ENCODE data around the gene EIF4G1.
A peak's percentile ranks its signal among the peaks of the same experiment; 100 is the strongest.

The EIF4G1 gene

GRCh38 chr3:184307915-184308314 is 6.5 kb upstream of the EIF4G1 start:
- DNase-seq (ENCODE audit: low read depth in 2 of 2): no peak

- no peak for DNase-seq (ENCODE audit: low read depth in 2 of 2)
Measured at GRCh38 chr3:184308744-184309143, 5.7 kb upstream of the EIF4G1 start.

GRCh38 chr3:184311633-184312032 is 2.8 kb upstream of the EIF4G1 start:
- DNase-seq (ENCODE audit: low read depth in 2 of 2): no peak

- peak in 1 of 2 donors; percentile 51 for DNase-seq (ENCODE audit: low read depth in 2 of 2)
Measured at GRCh38 chr3:184314700-184315542, 515 bp downstream of the EIF4G1 start.

- DNase-seq (ENCODE audit: low read depth in 2 of 2): no peak
Measured at GRCh38 chr3:184315543-184315867, 1.1 kb downstream of the EIF4G1 start.

GRCh38 chr3:184315871-184316661 is 1.7 kb downstream of the EIF4G1 start:
- DNase-seq (ENCODE audit: low read depth in 2 of 2): no peak

- DNase-seq (ENCODE audit: low read depth in 2 of 2): no peak
Measured at GRCh38 chr3:184316792-184317191, 2.4 kb downstream of the EIF4G1 start.

GRCh38 chr3:184317201-184317600 is 2.8 kb downstream of the EIF4G1 start:
- DNase-seq (ENCODE audit: low read depth in 2 of 2): no peak

GRCh38 chr3:184320104-184320445 is 5.7 kb downstream of the EIF4G1 start:
- DNase-seq (ENCODE audit: low read depth in 2 of 2): peak in 1 of 2 donors; percentile 41

- DNase-seq (ENCODE audit: low read depth in 2 of 2): no peak
Measured at GRCh38 chr3:184321666-184322065, 7.3 kb downstream of the EIF4G1 start.

- DNase-seq (ENCODE audit: low read depth in 2 of 2): no peak
Measured at GRCh38 chr3:184322731-184323487, 8.5 kb downstream of the EIF4G1 start.

- DNase-seq (ENCODE audit: low read depth in 2 of 2): no peak
Measured at GRCh38 chr3:184323696-184324095, 9.3 kb downstream of the EIF4G1 start.

GRCh38 chr3:184325269-184325668 is 10.9 kb downstream of the EIF4G1 start:
- DNase-seq (ENCODE audit: low read depth in 2 of 2): no peak

- peak in 1 of 2 donors; percentile 33 for DNase-seq (ENCODE audit: low read depth in 2 of 2)
Measured at GRCh38 chr3:184325715-184326369, 11.4 kb downstream of the EIF4G1 start.

- no peak for DNase-seq (ENCODE audit: low read depth in 2 of 2)
Measured at GRCh38 chr3:184327171-184327570, 12.8 kb downstream of the EIF4G1 start.

- DNase-seq (ENCODE audit: low read depth in 2 of 2): no peak
Measured at GRCh38 chr3:184328516-184328915, 14.1 kb downstream of the EIF4G1 start.

GRCh38 chr3:184332370-184333090 is 18.1 kb downstream of the EIF4G1 start:
- no peak for DNase-seq (ENCODE audit: low read depth in 2 of 2)

- no peak for DNase-seq (ENCODE audit: low read depth in 2 of 2)
Measured at GRCh38 chr3:184333190-184333589, 18.8 kb downstream of the EIF4G1 start.

- no peak for DNase-seq (ENCODE audit: low read depth in 2 of 2)
Measured at GRCh38 chr3:184333700-184334099, 19.3 kb downstream of the EIF4G1 start.

- DNase-seq (ENCODE audit: low read depth in 2 of 2): peak in 1 of 2 donors; percentile 31
Measured at GRCh38 chr3:184334470-184335158, 20.2 kb downstream of the EIF4G1 start.

GRCh38 chr3:184335291-184335660 is 20.9 kb downstream of the EIF4G1 start:
- DNase-seq (ENCODE audit: low read depth in 2 of 2): no peak

All from stimulated activated CD8-positive, alpha-beta memory T cell treated with anti-CD3 and anti-CD28 coated beads, Interleukin-15, amount 100 ng/mL, for 4 hours (primary cell).